ENCODE measurements around the gene NHSL2. TPM values are rescaled to one million over a fixed set of nuclear protein-coding genes. Genes with fewer than 3 reads are reported as not detected.

The NHSL2 gene
- total RNA-seq, 2 donors from 2014 or later, result 1.6 to 2.9 TPM

GRCh38 chrX:72137846-72138495 is 227.3 kb downstream of the NHSL2 start:
- intact Hi-C loops (cut with DNase I), result no loop called here
- WGBS, 2 donors, result 67 to 74% methylated on average over 7 to 9 of the region's 9 CpGs
- ATAC-seq (no peak), DNase-seq (no peak)
- Histone ChIP-seq H3K4me3 (no peak overlapping the region), H3K36me3 (replicated peaks in 1 of 2; ENCODE audit: insufficient read depth in 1 of 2, low read depth in 2 of 2) (no peaks in the 10 kb centered on the region), H3K9me3 (no peaks in the 10 kb centered on the region), H3K27ac (no peak overlapping the region), H3K27me3 (no peaks in the 10 kb centered on the region), H3K4me1 (no peaks in the 10 kb centered on the region)
- TF ChIP-seq POLR2A (IDR thresholded peaks at IDR 0.05) (no peak), CTCF (IDR thresholded peaks at IDR 0.05) (no peak)

- no peak for ATAC-seq
- H3K9me3 ChIP-seq, result no peaks in the 10 kb centered on the region
- no peak for TF ChIP-seq CTCF (IDR thresholded peaks at IDR 0.05)
- no peak for TF ChIP-seq POLR2A (IDR thresholded peaks at IDR 0.05)
- no peaks in the 10 kb centered on the region for H3K4me1 ChIP-seq
- H3K36me3 ChIP-seq (replicated peaks in 1 of 2; ENCODE audit: insufficient read depth in 1 of 2, low read depth in 2 of 2), result no peaks in the 10 kb centered on the region
- H3K27me3 ChIP-seq, result no peaks in the 10 kb centered on the region
- no peak overlapping the region for H3K27ac ChIP-seq
- 76 to 92% methylated on average over 2 to 7 of the region's 8 CpGs for WGBS, 2 donors
- no peak overlapping the region for H3K4me3 ChIP-seq
- intact Hi-C loops (cut with DNase I), result no loop called here
- DNase-seq, result no peak
Observed at GRCh38 chrX:72139538-72139937, 228.9 kb downstream of the NHSL2 start.

- WGBS, 2 donors, result 53 to 55% methylated on average over 4 of the region's 4 CpGs
- H3K27me3 ChIP-seq, result no peaks in the 10 kb centered on the region
- intact Hi-C loops (cut with DNase I), result no loop called here
Observed at GRCh38 chrX:72141372-72142004, 230.8 kb downstream of the NHSL2 start.

GRCh38 chrX:72142094-72142793 is 231.6 kb downstream of the NHSL2 start:
- Histone ChIP-seq H3K27ac (no peak overlapping the region), H3K36me3 (replicated peaks in 1 of 2; ENCODE audit: insufficient read depth in 1 of 2, low read depth in 2 of 2) (no peaks in the 10 kb centered on the region), H3K9me3 (no peaks in the 10 kb centered on the region), H3K27me3 (no peaks in the 10 kb centered on the region), H3K4me1 (no peaks in the 10 kb centered on the region), H3K4me3 (no peak overlapping the region)
- intact Hi-C loops (cut with DNase I), result no loop called here
- ATAC-seq (no peak), DNase-seq (peak in 2 of 4 donors; percentile 21 to 29)
- 58 to 63% methylated on average over 8 of the region's 8 CpGs for WGBS, 2 donors
- no peak for TF ChIP-seq POLR2A (IDR thresholded peaks at IDR 0.05)
- no peak for TF ChIP-seq CTCF (IDR thresholded peaks at IDR 0.05)

More at GRCh38 chrX:72141372-72142004, 230.8 kb downstream of the NHSL2 start:
- Histone ChIP-seq H3K9me3 (no peaks in the 10 kb centered on the region), H3K4me3 (no peak overlapping the region), H3K4me1 (no peaks in the 10 kb centered on the region), H3K27ac (no peak overlapping the region), H3K36me3 (replicated peaks in 1 of 2; ENCODE audit: insufficient read depth in 1 of 2, low read depth in 2 of 2) (no peaks in the 10 kb centered on the region)
- DNase-seq (no peak), ATAC-seq (no peak)
- TF ChIP-seq POLR2A (IDR thresholded peaks at IDR 0.05), result no peak
- TF ChIP-seq CTCF (IDR thresholded peaks at IDR 0.05), result no peak

All from body of pancreas (tissue), 4 donors.